ENCODE results near the gene PSMD9.
A peak's percentile ranks its signal among the peaks of the same experiment; 100 is the strongest.
"Not testable (repeated sequence)": the region's sequence is repeated elsewhere in the genome, so short reads cannot be mapped to it uniquely, and the experiment has no call there.

Gene PSMD9

DNA sequence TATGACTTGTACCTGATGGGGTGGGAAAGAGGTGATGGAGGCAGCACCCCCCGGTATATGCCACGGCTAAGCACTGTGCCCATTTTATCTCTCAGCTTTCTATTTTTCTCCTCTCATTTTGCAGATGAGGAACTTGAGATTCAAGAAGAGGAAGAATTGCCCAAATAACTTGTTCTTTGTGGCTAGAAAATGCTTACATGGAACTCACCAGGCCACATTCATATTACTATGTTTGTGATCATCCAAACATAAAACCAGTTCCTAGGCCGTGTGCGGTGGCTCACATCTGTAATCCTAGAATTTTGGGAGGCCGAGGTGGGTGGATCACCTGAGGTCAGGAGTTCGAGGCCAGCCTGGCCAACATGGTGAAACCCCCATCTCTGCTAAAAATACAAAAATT, 14.5 kb upstream of the PSMD9 start:
- no peak for DNase-seq

DNA sequence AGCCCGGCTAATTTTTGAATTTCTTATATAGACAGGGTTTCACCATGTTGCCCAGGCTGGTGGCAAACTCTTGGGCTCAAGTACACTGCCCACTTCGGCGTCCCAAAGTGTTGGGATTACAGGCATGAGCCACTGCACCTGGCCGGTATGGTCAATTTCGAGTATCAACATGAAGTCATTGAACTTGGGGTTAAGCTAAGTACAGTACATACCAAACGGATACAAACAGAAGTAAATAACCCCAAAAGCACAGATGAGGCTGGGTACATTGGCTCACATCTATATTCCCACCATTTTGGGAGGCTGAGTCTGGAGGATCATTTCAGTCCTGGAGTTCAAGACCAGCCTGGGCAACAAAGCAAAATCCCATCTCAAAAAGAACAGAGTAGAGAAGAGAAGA, 13.0 kb upstream of the PSMD9 start:
- no peak for DNase-seq

DNA sequence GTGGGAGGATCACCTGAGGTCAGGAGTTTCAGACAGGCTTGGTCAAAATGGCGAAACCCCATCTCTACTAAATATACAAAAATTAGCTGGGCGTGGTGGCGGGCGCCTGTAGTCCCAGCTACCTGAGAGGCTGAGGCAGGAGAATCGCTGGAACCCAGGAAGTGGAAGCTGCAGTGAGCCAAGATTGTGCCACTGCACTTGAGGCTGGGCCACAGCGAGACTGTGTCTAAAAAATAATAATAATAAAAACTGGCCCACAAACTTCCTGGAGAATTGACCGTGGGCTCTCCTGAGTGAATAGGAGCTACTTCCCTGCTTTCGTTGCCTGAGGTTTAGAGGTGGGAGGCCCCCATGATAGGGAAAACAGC, 12.5 kb upstream of the PSMD9 start:
- not testable (repeated sequence) for DNase-seq

DNA sequence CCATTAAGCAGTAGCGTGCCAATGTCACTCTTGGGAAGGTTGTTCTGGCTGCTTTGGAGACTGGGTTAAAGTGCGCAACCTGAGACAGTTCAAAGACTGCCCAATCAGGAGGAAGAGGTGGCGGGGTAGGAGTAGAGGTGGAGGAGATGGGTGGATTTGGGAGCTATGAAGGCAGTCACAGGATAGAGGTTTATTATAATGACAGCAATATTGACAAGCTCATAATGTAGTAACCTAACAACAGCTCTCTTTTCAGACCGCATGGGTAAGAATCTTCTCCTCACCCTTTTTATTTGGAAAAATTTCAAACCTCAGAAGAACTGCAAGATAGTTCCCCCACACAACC, 5.3 kb upstream of the PSMD9 start:
- DNase-seq: no peak

DNA sequence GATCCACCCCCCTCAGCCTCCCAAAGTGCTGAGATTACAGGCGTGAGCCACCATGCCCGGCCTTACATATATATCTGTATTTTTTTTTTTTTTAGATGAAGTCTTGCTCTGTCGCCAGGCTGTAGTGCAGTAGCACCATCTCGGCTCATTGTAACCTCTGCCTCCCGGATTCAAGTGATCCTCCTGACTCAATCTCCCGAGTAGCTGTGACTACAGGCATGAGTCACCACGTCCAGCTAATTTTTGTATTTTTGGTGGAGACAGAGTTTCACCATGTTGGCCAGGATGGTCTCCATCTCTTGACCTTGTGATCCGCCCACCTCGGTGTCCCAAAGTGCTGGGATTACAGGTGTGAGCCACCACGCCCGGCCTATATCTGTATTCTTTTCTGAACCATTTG, 3.5 kb upstream of the PSMD9 start:
- not testable (repeated sequence) for DNase-seq

DNA sequence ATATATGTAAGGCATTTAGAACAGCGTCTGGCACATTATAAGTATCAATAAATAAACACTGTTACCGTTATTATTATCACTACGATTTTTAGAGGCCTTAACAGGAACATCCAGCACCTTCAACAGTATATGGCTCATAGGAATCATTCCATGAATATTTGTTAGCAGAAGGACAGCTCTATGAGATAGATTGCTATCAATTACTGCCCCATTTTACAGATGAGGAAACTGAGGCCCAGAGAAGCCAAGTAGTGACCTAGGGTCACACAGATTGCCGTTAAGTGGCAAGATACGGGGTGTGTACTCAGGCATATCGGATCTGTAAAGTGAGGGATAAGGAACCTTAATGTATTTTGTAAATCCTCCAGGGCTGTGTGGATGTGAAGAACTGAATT, 510 bp upstream of the PSMD9 start:
- DNase-seq: no peak

DNA sequence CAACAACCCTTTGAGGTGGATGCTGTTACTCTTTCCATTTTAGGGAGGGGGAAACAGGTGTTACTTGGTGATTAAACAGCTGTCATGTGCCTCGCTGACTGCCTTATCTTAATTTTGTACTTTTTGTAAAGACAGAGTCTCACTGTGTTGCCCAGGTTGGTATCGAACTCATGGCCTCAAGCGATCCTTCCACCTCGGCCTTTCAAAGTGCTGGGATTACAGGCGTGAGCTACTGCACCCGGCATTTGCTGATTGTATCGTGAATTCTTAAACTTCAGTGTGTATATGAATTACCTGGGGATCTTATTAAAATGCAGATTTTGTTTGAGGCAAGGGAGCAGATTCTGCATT, 659 bp downstream of the PSMD9 start:
- DNase-seq: no peak

DNA sequence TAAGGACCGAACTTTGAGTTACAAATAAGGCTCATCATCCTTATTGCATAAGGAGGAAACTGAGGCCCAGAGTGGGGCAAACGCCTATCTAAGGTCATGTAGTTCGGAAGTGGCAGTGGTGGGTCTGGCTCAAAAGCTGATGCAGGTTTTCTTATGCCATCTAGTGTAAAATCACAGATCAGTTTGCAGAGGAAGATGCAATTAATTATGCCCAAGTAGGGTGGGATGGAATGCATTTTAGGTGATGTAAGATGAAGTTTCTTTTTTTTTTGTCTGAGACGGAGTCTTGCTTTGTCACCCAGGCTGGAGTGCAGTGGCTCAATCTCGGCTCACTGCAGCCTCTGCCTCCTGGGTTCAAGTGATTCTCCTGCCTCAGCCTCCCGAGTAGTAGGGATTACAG, 1.1 kb downstream of the PSMD9 start:
- DNase-seq: not testable (repeated sequence)

DNA sequence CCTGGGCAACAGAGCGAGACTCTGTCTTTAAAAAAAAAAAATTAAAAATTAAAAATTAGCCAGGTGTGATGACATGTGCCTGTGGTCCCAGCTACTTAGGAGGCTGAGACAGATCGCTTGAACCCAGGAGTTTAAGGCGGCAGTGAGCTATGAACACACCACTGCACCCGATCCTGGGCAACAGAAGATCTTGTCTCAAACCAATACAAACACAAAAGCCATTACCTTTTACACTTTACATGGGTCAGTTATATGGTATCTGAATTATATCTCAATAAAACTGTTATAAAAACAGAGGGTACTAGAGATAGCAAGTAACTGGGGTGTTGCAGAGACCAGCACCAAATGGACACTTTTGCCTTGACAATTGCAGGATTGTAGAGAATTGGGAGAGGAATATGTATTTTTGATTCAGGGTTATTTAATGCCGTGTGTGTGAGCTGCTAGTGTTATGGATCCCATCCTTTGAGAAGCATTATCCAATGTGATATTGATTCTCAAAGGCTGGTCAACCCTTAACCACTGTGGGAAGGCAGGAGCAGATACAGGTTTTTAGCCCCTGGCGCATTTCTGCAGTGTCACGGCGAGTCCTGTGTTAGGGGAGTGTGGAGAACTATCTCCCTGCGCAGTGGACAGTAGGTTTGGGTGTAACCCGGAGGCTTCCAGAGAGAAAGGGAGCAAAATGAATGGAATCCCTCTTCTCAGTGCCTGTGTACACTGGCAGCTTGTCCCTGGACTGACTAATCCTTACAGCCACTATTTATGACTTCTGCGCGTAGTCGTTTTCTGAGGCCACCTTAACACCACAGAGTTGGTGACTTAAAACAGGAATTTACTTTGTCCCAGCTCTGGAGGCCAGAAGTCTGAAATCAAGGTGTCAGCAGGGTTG, 4.3 kb downstream of the PSMD9 start:
- no peak for DNase-seq

DNA sequence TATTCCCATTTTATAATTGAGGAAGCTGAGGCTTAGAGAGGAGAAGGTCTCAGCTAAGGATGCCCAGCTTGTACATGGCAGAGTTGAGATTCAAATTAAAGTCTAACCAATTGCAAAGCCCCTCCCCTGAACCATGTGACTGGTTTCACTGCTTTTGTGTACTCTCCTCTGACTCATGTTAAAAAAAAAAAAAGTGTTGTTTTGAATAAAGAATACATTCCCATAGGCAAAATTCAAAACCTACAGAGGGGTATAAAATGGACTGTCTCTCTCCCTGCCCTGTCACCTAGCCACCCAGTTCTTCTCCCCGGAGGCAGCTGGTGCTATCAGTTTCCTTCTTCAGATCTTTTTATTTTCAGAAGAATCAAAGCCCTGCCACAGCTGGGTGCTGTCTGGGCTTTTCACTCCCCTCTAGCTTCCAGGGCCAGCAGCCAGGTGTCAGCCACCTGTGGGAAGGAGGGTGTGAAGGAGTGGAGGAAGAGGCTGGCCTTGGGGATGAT, 5.4 kb downstream of the PSMD9 start:
- no peak for DNase-seq

DNA sequence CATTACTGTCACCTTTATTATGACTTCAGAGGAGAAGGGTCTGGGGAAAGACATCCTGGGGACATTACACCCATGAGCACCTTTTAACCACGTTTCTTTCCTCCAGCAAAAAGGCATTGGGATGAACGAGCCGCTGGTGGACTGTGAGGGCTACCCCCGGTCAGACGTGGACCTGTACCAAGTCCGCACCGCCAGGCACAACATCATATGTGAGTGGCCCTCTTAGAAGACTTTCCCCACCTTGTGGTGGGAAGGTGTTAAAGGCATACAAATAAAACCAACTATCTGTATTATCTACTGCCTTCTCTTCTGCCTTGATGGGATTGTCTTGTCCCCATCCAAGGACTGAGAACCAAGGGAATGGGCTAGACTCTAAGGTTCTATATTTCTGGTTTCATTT, 6.0 kb downstream of the PSMD9 start:
- DNase-seq: no peak

DNA sequence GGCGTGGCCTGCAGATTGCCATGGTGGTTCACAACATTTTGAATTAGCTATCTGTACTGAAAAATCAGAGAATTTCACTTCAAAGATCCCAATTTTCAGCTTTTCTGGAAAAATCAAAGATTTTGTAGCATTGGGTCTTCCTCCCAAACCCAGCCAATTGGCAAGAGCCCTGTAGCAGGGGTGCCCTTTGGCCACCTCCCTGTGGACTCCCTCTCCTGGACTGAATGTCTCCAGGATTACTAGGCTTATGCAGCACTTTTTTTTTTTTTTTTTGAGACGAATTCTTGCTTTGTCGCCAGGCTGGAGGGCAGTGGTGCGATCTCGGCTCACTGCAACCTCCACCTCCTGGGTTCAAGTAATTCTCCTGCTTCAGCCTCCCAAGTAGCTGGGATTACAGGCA, 9.7 kb downstream of the PSMD9 start:
- no peak for DNase-seq

DNA sequence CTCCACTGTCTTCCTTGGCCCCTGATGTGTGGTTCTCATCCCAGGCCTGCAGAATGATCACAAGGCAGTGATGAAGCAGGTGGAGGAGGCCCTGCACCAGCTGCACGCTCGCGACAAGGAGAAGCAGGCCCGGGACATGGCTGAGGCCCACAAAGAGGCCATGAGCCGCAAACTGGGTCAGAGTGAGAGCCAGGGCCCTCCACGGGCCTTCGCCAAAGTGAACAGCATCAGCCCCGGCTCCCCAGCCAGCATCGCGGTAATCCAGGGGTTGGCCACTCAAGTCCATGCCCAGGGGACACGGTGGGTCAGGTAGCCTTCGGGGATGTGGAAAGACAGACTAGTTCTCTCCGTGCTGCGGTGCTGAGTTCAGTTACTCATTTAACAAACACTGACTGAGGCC, 11.0 kb downstream of the PSMD9 start:
- DNase-seq: no peak

DNA sequence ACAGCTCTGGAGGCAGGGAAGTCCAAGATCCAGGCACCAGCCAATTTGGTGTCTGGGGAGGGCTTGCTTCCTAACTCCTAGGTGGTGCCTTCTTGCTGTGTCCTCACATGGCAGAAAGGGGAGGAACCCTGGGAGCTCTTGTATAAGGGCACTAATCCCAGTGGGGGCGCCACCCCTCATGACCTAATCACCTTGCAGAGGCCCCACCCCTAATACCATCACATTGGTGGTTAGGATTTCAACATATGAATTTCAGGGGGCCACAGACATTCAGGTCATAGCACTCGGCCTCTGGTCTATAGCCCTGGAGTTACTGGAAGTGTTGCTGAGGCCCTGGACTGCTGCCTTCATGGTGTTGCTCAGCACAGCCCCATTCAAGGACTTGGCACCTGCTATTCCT, 14.6 kb downstream of the PSMD9 start:
- DNase-seq: no peak

DNA sequence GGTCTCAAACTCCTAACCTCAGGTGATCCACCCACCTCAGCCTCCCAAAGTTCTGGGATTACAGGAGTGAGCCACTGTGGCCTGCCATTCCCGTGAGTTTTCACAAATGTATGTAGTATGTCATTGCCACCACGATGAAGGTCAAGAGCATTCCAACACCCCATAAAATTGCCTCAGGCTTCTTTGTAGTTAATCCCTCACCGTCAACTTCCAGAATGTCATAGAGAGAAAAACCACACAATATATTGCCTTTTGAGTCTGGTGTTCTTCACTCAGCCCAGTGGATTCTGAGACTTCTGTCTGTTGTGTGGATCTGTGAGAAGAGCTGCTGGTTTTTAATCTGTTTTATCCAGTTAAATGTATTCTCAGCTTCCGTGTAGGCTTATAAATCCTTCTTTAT, 17.2 kb downstream of the PSMD9 start:
- DNase-seq: no peak

DNA sequence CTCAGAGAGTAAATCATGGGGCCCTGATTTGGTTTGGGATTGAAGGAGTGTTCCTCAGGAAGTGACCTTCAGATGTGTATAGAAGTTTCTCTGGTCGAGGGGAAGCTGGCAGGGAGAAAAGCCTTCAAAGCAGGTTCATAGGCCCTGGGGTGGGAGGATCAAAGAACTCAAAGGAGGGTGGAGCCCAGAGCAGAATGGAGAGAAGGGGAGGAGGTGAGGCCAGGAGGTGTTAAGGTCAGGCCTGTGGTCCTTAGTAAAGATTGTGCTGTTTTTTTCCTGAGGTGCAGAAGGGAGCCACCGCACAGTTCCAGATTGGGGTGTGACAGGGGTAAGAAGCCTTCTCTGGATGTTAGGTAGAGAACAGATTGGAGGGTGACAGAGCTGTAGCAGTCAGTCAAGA, 20.1 kb downstream of the PSMD9 start:
- no peak for DNase-seq

DNA sequence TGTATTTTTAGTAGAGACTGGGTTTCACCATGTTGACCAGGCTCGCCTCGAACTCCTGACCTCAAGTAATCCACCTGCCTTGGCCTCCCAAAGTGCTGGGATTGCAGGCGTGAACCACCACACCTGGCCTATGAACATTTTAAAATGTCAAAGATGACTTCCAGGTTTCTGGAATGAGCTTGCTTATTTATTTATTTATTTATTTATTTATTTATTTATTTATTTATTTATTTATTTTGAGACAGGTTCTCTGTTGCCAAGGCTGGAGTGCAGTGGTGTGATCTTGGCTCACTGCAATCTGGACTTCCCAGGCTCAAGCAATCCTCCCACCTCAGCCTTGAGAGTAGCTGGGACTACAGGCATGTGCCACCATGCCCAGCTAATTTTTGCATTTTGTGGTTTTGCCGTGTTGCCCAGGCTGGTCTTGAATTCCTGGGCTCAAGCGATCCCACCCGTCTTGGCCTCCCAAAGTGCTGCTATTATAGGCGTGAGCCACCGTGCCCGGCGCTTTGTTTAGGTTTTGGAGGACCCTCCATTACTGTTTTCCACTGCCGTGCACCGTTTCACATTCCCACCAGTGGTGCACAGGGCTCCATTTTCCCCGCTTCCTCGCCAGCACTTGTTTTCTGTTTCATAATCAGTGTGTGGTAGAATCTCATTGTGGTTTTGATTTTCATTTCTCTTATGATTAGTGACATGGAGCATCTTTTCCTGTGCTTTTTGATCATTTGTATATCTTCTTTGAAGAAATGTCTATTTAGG, 23.4 kb downstream of the PSMD9 start:
- DNase-seq: no peak

DNA sequence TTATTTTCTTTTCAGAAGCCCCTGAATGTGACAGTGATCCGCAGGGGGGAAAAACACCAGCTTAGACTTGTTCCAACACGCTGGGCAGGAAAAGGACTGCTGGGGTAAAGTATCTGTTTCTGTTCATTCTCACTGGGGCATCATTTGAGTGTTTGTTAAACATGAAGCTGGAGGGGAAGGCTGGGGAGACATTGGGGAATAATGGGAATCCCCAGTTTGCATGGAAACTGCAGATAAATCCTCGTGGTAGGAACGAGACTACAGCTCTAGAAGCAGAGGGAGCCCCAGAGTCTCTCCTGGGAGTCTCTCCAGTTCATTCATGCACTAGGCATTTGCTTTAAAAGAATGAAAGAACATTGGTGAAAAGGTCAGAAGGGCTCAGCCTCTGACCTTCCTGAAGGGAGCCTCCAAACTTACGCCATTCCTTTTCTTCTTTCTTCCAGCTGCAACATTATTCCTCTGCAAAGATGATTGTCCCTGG, 27.3 kb downstream of the PSMD9 start:
- DNase-seq: no peak

DNA sequence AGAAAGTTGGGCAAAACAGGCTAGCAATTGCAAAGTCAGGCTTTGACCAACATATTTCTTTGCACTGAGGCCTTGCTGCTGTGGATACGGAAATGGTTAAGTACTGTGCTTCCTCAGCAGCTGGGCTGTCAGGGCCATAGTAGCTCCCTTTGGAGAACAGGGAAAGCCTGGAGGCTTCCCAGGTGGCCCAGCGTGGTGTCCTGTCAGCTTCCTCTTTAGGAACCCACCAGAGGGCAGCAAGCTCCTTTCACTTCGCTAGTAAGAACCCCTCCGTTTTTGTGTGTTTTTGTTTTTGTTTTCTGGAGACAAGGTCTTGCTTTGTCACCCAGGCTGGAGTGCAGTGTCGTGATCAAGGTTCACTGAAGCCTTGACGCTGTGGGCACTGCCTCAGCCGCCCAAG, 28.1 kb downstream of the PSMD9 start:
- DNase-seq: no peak

DNA sequence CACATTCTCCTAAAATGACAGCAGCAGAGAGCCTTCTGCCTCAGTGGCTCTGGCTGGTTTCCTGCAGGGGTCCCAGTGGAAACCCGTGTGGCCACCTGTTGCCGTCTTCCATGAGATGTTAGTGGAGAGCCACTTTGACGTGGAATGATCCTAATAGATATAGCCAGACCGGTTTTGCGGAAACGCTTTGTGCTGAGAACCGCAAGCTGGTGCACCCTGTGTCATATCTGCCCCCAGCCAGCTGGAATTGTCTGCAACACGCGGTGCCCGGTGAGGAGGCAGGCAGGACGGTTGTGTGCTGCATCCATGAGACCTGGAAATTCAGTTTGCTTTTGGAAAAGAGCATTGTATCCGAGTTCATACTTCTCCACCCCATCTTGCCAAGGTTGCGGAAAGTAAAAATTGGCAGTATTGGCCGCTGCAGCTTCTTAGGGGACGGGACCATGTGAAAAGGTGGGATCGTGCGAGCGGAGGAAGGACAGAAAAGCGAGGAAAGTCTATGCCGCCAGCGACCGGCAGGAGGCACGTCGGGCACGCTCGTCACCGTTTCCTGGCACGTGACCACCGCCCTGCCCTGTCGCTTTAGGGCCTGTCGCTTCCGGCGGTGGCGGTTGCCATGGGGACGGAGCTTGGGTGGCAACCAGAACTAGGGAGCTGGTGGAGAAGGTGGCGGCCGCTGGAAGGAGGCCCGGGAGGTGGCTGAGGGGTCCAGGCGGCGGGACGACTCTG, 29.5 kb downstream of the PSMD9 start, which contains the start of gene CFAP251:
Gene CFAP251 (plus strand): TSS at position 643 of the 729 bp plus-strand sequence. CDS start 2,714 bp downstream, outside the sequence.
- peak; percentile 95 for DNase-seq

DNA sequence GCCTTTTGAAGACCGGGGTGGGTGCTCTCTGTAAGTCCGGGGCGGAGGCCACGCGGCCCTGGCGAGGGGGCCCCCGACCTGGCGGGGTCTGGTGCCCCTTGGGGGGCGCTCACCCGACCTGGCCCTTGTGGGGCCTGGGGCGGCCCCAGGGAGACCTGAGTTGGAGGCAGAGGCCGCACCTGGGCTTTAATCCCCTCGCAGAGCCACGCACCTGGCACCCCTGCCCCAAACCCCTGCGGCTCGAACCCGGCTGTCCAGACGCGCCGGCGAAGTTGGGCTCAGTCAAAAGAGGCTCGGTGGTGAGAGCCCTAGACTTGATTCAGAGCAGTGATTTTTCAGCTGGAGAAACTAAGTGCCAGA, 30.1 kb downstream of the PSMD9 start:
- DNase-seq: no peak

DNA sequence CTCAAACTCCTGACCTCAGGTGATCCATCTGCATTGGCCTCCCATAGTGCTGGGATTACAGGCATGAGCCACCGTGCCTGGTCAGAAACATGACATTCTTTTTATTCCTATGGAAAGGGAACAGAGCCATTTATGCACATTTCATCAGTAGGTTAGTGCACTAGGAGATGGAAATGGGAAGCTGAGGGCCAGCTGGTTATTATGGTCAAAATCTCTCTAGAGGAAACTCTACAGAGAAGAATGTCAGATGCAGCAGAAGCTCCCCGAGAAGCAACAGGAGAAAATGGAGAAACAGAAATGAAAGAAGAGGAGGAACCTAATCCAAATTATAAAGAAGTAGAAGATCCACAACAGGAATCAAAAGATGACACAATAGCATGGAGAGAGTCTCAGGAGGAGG, 32.5 kb downstream of the PSMD9 start:
- no peak for DNase-seq

DNA sequence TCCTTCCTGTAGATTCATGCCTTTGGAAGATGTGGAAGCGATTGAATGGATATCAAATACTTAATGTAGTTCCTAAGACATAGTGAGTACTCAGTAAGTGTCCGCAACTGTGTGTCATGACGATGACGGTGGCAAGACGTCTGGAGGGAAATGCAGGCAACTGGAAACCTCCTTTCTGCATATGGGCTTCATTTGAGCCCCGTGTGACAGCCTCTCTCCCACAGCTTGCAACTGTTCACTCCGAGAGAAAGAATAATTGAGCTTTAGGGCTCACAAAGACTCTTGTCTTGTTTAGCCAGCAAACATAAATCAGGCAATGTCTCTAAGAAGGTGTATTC, 36.7 kb downstream of the PSMD9 start:
- no peak for DNase-seq

Measured in activated CD8-positive, alpha-beta memory T cell treated with anti-CD3 and anti-CD28 coated beads for 24 hours (primary cell).